K562 (cell line): Measurements from ENCODE around the gene TPM4. TPM values are rescaled to one million over a fixed set of nuclear protein-coding genes. Genes with fewer than 3 reads are reported as not detected.
A peak's percentile ranks its signal among the peaks of the same experiment; 100 is the strongest.

ENCODE experiments used
- ATAC-seq: fragments of 200-7000 bp; cut with Tn5 transposase; 3 replicates; pipeline ENCODE4 v1.9.1; 2020; ENCODE audit warnings: moderate library complexity
- BruUV-seq: library from RNA; stranded (reverse); fragments of 400-500 nt; replicated peaks from 2 replicates; lab custom pipeline; 2021; lab: Mats Ljungman, UMichigan
- CTCF ChIA-PET: fragments of 300-600 bp; formaldehyde crosslinking; extraction: SDS; loops from one replicate; lab custom pipeline; 2021; ENCODE audit warnings: low intra/inter-chr PET ratio; lab: Yijun Ruan, JAX
- POLR2A ChIA-PET: fragments of 300-600, 350-650 bp; sonication (Branson Sonifier 250); formaldehyde crosslinking; extraction: SDS; loops from one replicate; lab custom pipeline; 2021; ENCODE audit warnings: antibody characterized with exemption, inconsistent platforms; lab: Yijun Ruan, JAX
- DNase-seq, 4 experiments: peaks; one replicate each; pipeline versions ENCODE4 v3.0.0 to v3.0.0-alpha.2; 2011 to 2018; ENCODE audit warnings: low spot score in 3 of 4, mixed read lengths in 3 of 4; ENCODE audit errors: extremely low read depth in 1 of 4
- FAIRE-seq: peaks from 2 replicates; lab custom pipeline; 2011; peaks lifted over from hg19 to GRCh38; lab: Jason Lieb, UNC
- H2AFZ ChIP-seq: 2 replicates; pipeline ENCODE4 v1.6.0; 2011; ENCODE audit warnings: low read depth, low read length, control low read depth, inconsistent platforms
- H3K27ac ChIP-seq: fragments of 200-600 bp; 3 replicates; pipeline ENCODE4 v1.8.0; 2011; ENCODE audit warnings: low read depth, mild to moderate bottlenecking, control low read depth, inconsistent platforms, low read length, moderate library complexity, mixed read lengths; ENCODE audit errors: extremely low read depth
- H3K27me3 ChIP-seq, 2 experiments: fragments of 300-600 bp in 1 of 2; 2 replicates in 1 of 2; 3 replicates in 1 of 2; pipeline versions ENCODE4 v1.6.0 to v1.8.0; 2011; ENCODE audit warnings: inconsistent platforms in 2 of 2, low read length in 2 of 2, mild to moderate bottlenecking in 1 of 2, mixed read lengths in 1 of 2, moderate library complexity in 1 of 2; ENCODE audit not compliant: control insufficient read depth in 2 of 2, insufficient read depth in 2 of 2
- H3K36me3 ChIP-seq: fragments of 300-600 bp; 3 replicates; pipeline ENCODE4 v1.8.0; 2011; ENCODE audit warnings: mild to moderate bottlenecking, low read length, inconsistent platforms; ENCODE audit not compliant: control insufficient read depth, insufficient read depth
- H3K4me1 ChIP-seq, 2 experiments: fragments of 200-600 bp in 1 of 2; replicated peaks in 1 of 2; 2 replicates in 1 of 2; 3 replicates in 1 of 2; pipeline versions ENCODE4 v1.5.1 to v1.8.0; 2011; ENCODE audit warnings: inconsistent platforms in 2 of 2, low read length in 2 of 2, mild to moderate bottlenecking in 1 of 2, mixed read lengths in 1 of 2, moderate library complexity in 1 of 2; ENCODE audit not compliant: control insufficient read depth in 2 of 2, insufficient read depth in 2 of 2
- H3K4me2 ChIP-seq: 2 replicates; pipeline ENCODE4 v1.6.1; 2011; ENCODE audit warnings: low read length, control low read depth, inconsistent platforms, mixed read lengths; ENCODE audit not compliant: insufficient read depth
- H3K4me3 ChIP-seq: fragments of 200-600 bp; sonication (generic), shearing (Covaris generic); 2 replicates; pipeline ENCODE4 v1.5.1; 2016; ENCODE audit warnings: control low read depth, inconsistent platforms
- H3K79me2 ChIP-seq: fragments of 200-600 bp; 3 replicates; pipeline ENCODE4 v1.8.0; 2011; ENCODE audit warnings: low read length, inconsistent platforms; ENCODE audit not compliant: control insufficient read depth, insufficient read depth
- H3K9ac ChIP-seq, 2 experiments: 2 replicates each; pipeline versions ENCODE4 v1.6.0 to v1.6.1; 2011; ENCODE audit warnings: low read depth in 2 of 2, low read length in 2 of 2, control low read depth in 1 of 2, inconsistent platforms in 1 of 2, mild to moderate bottlenecking in 1 of 2, mixed read lengths in 1 of 2; ENCODE audit not compliant: insufficient read depth in 1 of 2
- H3K9me1 ChIP-seq: one replicate; pipeline ENCODE4 v1.6.0; 2011; ENCODE audit warnings: inconsistent platforms, mild to moderate bottlenecking, low read length, moderate library complexity; ENCODE audit not compliant: control insufficient read depth, insufficient read depth
- H3K9me3 ChIP-seq: replicated peaks from 2 replicates; pipeline ENCODE4 v1.5.1; 2011; ENCODE audit warnings: low read depth, low read length, inconsistent platforms; ENCODE audit not compliant: control insufficient read depth, insufficient read depth
- H4K20me1 ChIP-seq: replicated peaks from 2 replicates; pipeline ENCODE4 v1.6.1; 2011; ENCODE audit warnings: low read length, inconsistent platforms, mixed read lengths; ENCODE audit not compliant: control insufficient read depth, insufficient read depth
- BRD9 ChIP-seq: fragments of 450-650 bp; IDR thresholded peaks from 2 replicates; pipeline ENCODE4 v1.6.1; 2018; ENCODE audit warnings: low read depth; ENCODE audit not compliant: partially characterized antibody
- CTBP1 ChIP-seq: fragments of 450-650 bp; IDR thresholded peaks from 2 replicates; pipeline ENCODE4 v1.6.1; 2016; ENCODE audit warnings: borderline replicate concordance
- E2F3 ChIP-seq: fragments of 250-450 bp; sonication (Bioruptor Pico); IDR thresholded peaks from 2 replicates; pipeline ENCODE4 v1.4.0; 2020; ENCODE audit warnings: mild to moderate bottlenecking
- HDAC1 ChIP-seq, 2 experiments: fragments of 450-650 bp; IDR thresholded peaks; 2 replicates each; pipeline ENCODE4 v1.6.1; 2016 to 2017; ENCODE audit warnings: inconsistent platforms in 1 of 2, mild to moderate bottlenecking in 1 of 2, moderate library complexity in 1 of 2
- MAFF ChIP-seq: IDR thresholded peaks from 2 replicates; pipeline ENCODE4 v1.6.1; 2012; ENCODE audit warnings: low read length, improper control_type of control experiment
- RBBP5 ChIP-seq: fragments of 200-600 bp; sonication (generic); IDR thresholded peaks from 2 replicates; pipeline ENCODE4 v1.6.1; 2012; ENCODE audit warnings: borderline replicate concordance, mild to moderate bottlenecking, low read length, control low read depth, inconsistent platforms; ENCODE audit not compliant: insufficient read depth, poor library complexity, severe bottlenecking
- SNIP1 ChIP-seq: fragments of 450-650 bp; IDR thresholded peaks from 2 replicates; pipeline ENCODE4 v1.7.1; 2017; ENCODE audit warnings: low read depth, mild to moderate bottlenecking
- ZNF24 ChIP-seq: fragments of 450-650 bp; IDR thresholded peaks from 2 replicates; pipeline ENCODE4 v1.6.1; 2016
- WGBS: fragments of 100-300 bp; shearing (Covaris generic); methylation state at CpG from one replicate; pipeline ENCODE4 v1.1.6; 2016; ENCODE audit warnings: low coverage, mixed read lengths; ENCODE audit not compliant: insufficient coverage; ENCODE audit errors: missing lambda C conversion rate; 5-methylcytosine and 5-hydroxymethylcytosine counted together
- in situ Hi-C: fragments of 300-500 bp; cut with MboI; formaldehyde crosslinking; loops from 4 replicates; pipeline ENCODE4 v1.15.0; 2018; ENCODE audit warnings: inconsistent platforms, mixed read lengths
- intact Hi-C: fragments of 100-400 bp; cut with micrococcal nuclease; formaldehyde crosslinking; loops from 2 replicates; pipeline ENCODE4 v1.14.2; 2022
- polyA plus RNA-seq, 8 experiments: library from polyadenylated mRNA; depleted of rRNA in 4 of 8; stranded (reverse) in 5 of 8; unstranded in 3 of 8; fragments of >200 nt; fragmentation: Nextera tagmentation in 2 of 8; fragmentation: Illumina TruSeq in 1 of 8; extraction: Ambion mirVana in 2 of 8; extraction: Trizol in 1 of 8; gene quantifications; 2 replicates each; pipeline versions ENCODE4 v1.2.1 to v1.2.3, GENCODE V29; 2011 to 2014; ENCODE audit warnings: inconsistent platforms in 1 of 8, missing spikeins in 1 of 8
- total RNA-seq, 7 experiments: library from RNA; depleted of rRNA in 6 of 7; stranded (reverse); fragments of >200 nt in 6 of 7; fragmentation: Illumina TruSeq in 2 of 7; extraction: Trizol in 2 of 7; gene quantifications; 2 replicates each; pipeline versions ENCODE4 v1.2.1 to v1.2.3, GENCODE V29; 2011 to 2021; ENCODE audit warnings: low replicate concordance in 1 of 7

TPM4 gene
- total and polyA plus RNA-seq, 9 of the 15 experiments (the other 6 are each of a cell fraction or from before 2014, with no cell fraction given), result 28.1 to 111 (median 77.4) TPM

DNA sequence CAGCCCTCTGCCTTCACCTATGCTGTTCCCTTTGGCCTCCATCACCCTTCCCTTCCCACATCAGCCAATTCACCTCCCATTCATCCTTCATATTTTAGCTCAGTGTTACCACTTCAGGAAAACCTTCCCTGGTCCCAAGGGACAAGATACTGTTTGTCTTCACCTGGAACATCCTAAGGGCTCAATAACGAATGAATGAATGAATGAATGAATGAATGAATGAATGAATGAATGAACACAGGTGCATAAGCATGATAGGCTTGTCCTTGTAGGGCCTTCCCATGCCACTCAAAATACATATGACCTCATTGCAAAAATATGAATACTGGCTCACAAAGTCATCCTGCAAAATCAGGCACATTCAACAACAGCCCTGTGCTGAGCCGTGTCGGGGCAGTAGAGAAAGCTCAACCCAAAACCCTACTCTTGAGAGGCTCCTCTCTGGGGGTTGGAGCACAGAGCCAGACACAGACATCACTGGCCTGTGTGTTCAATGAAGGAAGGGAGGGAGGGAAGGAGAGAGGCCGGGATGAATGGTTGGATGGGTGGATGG, 33.7 kb upstream of the TPM4 start:
- ChIA-PET CTCF (interaction anchor here (0.9 to 3.2 kb wide), 2 partner anchors 69 to 140 kb away, joined by 3 to 29 read pairs; partner anchors contain the start of gene RAB8A), POLR2A (interaction anchor here (0.9 kb wide), 1 partner anchor 143 kb away, joined by 3 read pairs; the partner anchor contains the start of gene FAM32A)
- Histone ChIP-seq H3K4me1 (peaks cover 0 to 9% of the 10 kb centered on the region in 2 experiments; a peak in 3 of 5 replicates), H3K9ac (no peak overlapping the region), H4K20me1 (no peaks in the 10 kb centered on the region; the same call in 1 of the 2 replicates), H3K36me3 (no peaks in the 10 kb centered on the region), H3K4me2 (no peak overlapping the region), H3K27me3 (peaks cover 0 to 20% of the 10 kb centered on the region in 2 experiments; a peak in 2 of 5 replicates), H3K27ac (no peak overlapping the region), H3K9me3 (no peaks in the 10 kb centered on the region), H3K79me2 (no peaks in the 10 kb centered on the region), H3K4me3 (no peak overlapping the region), H3K9me1 (no peaks in the 10 kb centered on the region), H2AFZ (no peak overlapping the region)
- no peak for TF ChIP-seq RBBP5
- TF ChIP-seq MAFF, result no peak
- peak; percentile 90 for TF ChIP-seq ZNF24
- TF ChIP-seq E2F3 (CRISPR knock-in tag), result no peak
- TF ChIP-seq BRD9, result no peak
- TF ChIP-seq SNIP1, result no peak
- no peak for TF ChIP-seq CTBP1
- no peak for TF ChIP-seq HDAC1 (IDR thresholded peaks at IDR 0.05)
- ATAC-seq, result no peak
- no peak for DNase-seq
- in situ Hi-C loops (loop anchor here (5.0 to 10.0 kb wide), 2 partner anchors 140 to 342 kb away; no protein-coding TSS in a partner anchor), intact Hi-C loops (loop anchor here (10.0 kb wide), 1 partner anchor 418 kb away; no protein-coding TSS in a partner anchor)
- 3% methylated on average over 4 of the region's 4 CpGs for WGBS
- FAIRE-seq, result no peak
- no TSS peak for BruUV-seq
